IPS-11a (cell line): ENCODE data around the gene GABBR2.

ENCODE experiments used
- H3K4me3 ChIP-seq: one replicate; pipeline ENCODE4 v1.5.1; 2013; ENCODE audit warnings: low read depth, low read length, control low read depth

The GABBR2 gene

DNA sequence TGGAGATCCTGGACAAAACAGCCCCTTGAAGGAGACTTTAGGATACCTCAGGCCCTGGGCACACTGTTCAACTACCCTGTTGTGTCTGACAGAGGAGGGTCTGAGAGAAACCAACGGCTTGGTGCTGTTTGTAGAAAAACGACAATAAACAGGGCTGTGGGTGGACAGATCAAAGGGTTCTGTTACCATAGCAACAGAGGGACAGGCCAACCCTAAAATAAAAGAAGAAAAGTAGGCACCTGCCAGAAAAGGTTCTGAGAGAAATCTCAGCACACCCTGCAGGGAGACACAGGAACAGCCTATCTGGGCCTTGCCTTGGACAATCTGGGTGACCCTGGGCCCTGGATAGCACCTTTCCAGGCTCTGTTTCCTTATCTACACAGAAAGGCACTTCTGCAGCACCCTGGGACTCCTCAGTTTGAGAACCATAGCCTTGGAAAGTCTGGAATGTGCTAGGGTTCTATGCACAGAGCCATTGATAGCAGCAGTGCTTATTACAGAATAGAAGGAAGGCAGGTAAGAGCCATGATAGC lies 348.5 kb downstream of the GABBR2 start:
- H3K4me3 ChIP-seq = no peak overlapping the region

DNA sequence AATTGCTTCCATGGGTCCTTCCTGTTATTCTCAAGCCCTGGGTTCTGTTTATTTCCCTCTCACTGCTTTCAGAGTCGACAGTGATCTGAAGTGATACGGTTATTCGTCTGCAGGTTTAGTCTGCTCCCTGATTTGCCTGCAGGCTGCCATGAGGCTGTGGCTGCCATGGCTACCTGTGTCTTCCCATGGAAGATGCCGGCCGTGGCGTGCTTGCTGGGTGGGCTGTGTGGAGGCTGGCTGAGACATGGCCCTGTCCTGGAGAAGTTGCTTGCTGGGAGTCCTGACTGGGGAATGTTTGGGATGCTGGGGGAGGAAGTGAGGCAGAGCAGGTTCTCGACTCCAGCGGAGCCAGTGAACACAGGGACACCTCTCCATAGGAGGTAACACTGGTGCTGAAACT lies 349.2 kb downstream of the GABBR2 start:
- no peak overlapping the region for H3K4me3 ChIP-seq

- H3K4me3 ChIP-seq = no peak overlapping the region
These were observed 350.7 kb downstream of the GABBR2 start for GRCh38 chr9:98357921-98358535.

DNA sequence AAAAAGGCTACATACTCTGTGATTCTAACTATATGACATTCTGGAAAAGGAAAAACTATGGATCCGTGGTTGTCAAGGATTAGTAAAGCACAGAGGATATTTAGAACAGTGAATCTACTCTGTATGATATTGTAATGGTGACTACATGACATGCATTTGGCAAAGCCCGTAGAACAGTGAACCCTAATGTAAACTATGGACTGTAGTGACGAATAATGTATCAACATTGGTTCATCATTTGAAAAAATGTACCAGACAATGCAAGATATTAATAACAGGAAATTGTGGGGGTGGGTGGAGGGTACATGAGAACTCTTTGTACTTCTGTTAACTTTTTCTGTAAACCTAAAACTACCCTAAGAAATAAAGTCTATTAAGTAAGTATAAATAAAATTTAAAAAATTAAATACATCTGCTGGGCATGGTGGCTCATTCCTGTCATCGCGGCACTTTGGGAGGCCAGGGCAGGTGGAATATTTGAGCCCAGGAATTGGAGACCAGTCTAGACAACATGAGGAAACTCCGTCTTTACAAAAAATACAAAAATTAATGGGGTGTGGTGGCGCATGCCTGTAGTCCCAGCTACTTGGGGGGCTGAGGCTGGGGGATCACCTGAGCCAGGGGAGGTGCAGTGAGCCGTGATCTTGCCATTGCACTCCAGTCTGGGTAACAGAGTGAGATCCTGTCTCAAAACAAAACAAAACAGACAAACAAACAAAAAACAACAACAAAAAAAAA lies 351.6 kb downstream of the GABBR2 start:
- H3K4me3 ChIP-seq = no peak overlapping the region

- no peak overlapping the region for H3K4me3 ChIP-seq
These were observed 352.4 kb downstream of the GABBR2 start for GRCh38 chr9:98356326-98356725.

DNA sequence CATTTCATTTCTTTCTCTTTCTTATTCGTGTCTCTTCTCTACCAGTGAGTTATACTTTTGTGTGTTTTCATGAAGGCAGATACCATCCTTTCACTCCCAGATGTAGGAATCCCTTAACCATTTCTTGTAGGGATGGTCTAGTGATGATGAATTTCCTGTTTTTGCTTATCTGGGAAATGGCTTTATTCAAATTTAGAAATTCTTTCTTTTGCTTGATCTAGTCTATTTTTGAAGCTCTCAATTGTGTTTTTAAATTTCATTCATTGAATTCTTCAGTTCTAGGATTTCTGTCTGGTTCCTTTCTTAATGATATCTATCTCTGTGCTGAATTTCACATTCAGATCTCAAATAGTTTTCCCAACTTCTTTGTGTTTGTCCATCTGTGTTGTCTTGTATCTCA lies 357.4 kb downstream of the GABBR2 start:
- no peak overlapping the region for H3K4me3 ChIP-seq

DNA sequence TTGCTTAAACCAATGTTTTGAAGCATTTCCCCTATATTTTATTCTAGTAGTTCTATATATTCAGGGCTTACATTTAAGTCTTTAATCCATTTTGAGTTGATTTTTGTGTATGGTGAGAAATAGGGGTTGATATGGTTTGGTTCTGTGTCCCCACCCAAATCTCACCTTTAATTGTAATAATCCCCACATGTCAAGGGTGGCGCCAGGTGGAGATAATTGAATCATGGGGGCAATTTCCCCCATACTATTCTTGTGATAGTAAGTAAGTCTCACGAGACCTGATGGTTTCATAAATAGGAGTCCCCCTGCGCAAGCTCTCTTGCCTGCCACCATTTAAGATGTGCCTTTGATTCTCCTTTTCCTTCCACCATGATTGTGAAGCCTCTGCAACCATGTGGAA lies 361.1 kb downstream of the GABBR2 start:
- H3K4me3 ChIP-seq = no peak overlapping the region

- H3K4me3 ChIP-seq = no peak overlapping the region
These were observed 363.7 kb downstream of the GABBR2 start for GRCh38 chr9:98345011-98345410.

GRCh38 chr9:98344581-98344980 lies 364.2 kb downstream of the GABBR2 start:
- no peak overlapping the region for H3K4me3 ChIP-seq

- H3K4me3 ChIP-seq = no peak overlapping the region
These were observed 365.9 kb downstream of the GABBR2 start for GRCh38 chr9:98342820-98343210.

DNA sequence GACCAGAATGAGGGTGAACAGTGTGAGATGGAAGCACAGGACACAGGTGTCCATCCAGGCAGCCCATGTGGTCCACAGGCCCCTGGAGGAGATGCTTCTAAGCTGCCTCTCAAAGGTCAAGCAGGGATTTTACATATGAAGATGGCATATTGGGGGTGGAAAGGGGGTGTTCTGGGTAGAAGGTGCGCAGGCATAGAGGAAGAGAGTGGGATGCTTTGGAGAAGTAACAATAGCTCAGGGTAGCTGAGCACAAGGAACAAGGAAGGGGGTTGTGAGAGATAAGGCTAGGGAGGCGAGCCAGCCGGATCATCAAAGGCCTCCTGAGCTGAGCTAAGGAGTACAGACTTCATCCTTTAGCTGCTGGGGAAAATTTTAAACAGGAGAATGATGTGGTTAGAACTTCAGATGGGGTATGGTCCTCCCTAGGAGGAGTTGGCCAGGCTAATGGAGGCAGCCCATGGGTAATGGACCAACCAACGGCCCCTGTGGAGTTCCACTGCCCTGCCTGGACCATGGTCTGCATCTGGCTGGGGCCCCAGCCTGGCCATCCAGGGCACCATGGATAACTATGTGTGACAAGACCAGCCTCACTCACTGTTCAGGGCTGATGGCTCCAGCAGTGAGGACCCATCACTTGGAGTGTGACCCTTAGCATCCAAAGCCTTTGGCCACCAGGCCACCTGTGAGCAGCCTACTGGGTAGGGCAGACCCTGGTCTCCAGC lies 366.5 kb downstream of the GABBR2 start:
- no peak overlapping the region for H3K4me3 ChIP-seq

GRCh38 chr9:98341157-98342097 lies 367.3 kb downstream of the GABBR2 start:
- no peak overlapping the region for H3K4me3 ChIP-seq

- no peak overlapping the region for H3K4me3 ChIP-seq
These were observed 368.5 kb downstream of the GABBR2 start for GRCh38 chr9:98339987-98340800.

DNA sequence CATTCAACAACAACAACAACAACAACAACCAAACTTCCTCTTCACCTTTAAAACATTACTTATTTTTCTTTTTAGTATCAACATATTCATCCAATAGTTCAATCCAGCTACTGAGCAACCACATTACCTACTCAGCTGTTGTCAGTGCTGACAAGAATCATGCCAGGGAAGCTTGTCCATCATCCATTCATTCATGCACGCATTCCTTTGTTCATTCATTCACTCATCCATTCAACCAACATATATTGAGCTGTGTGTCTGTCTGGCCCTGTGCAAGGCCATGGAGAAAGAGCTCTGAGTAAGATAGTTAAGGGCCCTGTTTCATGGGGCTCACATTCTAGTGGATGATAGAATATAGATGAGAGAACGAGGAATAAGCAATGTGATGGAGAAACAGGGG lies 373.1 kb downstream of the GABBR2 start:
- H3K4me3 ChIP-seq = no peak overlapping the region

- no peak overlapping the region for H3K4me3 ChIP-seq
These were observed 373.9 kb downstream of the GABBR2 start for GRCh38 chr9:98334796-98335195.

- no peak overlapping the region for H3K4me3 ChIP-seq
These were observed 374.8 kb downstream of the GABBR2 start for GRCh38 chr9:98333703-98334582.

- H3K4me3 ChIP-seq = no peak overlapping the region
These were observed 376.3 kb downstream of the GABBR2 start for GRCh38 chr9:98332405-98332831.

GRCh38 chr9:98331536-98332259 lies 377.0 kb downstream of the GABBR2 start:
- no peak overlapping the region for H3K4me3 ChIP-seq
